GM23248 (cell line): ENCODE measurements around the gene ABHD4. TPM values are rescaled to one million over a fixed set of nuclear protein-coding genes. Genes with fewer than 3 reads are reported as not detected.

ENCODE experiments used
- DNase-seq: peaks from one replicate; pipeline ENCODE4 v3.0.0-alpha.2; 2015
- H2AFZ ChIP-seq: fragments of 200-600 bp; sonication (generic); 2 replicates; pipeline ENCODE4 v1.6.1; 2016; ENCODE audit warnings: antibody characterized with exemption
- H3F3A ChIP-seq: fragments of 200-600 bp; sonication (generic); 2 replicates; pipeline ENCODE4 v1.6.1; 2016; ENCODE audit warnings: mild to moderate bottlenecking, antibody characterized with exemption, mixed run types; ENCODE audit not compliant: insufficient read depth
- H3K27ac ChIP-seq: fragments of 200-600 bp; sonication (generic); 2 replicates; pipeline ENCODE4 v1.5.1; 2016; ENCODE audit warnings: mild to moderate bottlenecking
- H3K27me3 ChIP-seq: fragments of 200-600 bp; sonication (generic); replicated peaks from 2 replicates; pipeline ENCODE4 v1.6.1; 2016; ENCODE audit warnings: mild to moderate bottlenecking; ENCODE audit not compliant: insufficient read depth
- H3K36me3 ChIP-seq: fragments of 200-600 bp; sonication (generic); 2 replicates; pipeline ENCODE4 v1.6.1; 2016; ENCODE audit warnings: low read depth, mild to moderate bottlenecking
- H3K4me1 ChIP-seq: fragments of 200-600 bp; sonication (generic); 2 replicates; pipeline ENCODE4 v1.6.1; 2016; ENCODE audit warnings: mild to moderate bottlenecking; ENCODE audit not compliant: insufficient read depth
- H3K4me2 ChIP-seq: fragments of 200-600 bp; sonication (generic); one replicate; pipeline ENCODE4 v1.6.1; 2016; ENCODE audit warnings: mild to moderate bottlenecking; ENCODE audit not compliant: unreplicated experiment
- H3K4me3 ChIP-seq: fragments of 200-600 bp; sonication (generic); 2 replicates; pipeline ENCODE4 v1.5.1; 2016; ENCODE audit warnings: mild to moderate bottlenecking
- H3K79me2 ChIP-seq: fragments of 200-600 bp; sonication (generic); 2 replicates; pipeline ENCODE4 v1.6.1; 2016; ENCODE audit warnings: mild to moderate bottlenecking; ENCODE audit not compliant: insufficient read depth
- H3K9ac ChIP-seq: fragments of 200-600 bp; sonication (generic); 2 replicates; pipeline ENCODE4 v1.6.1; 2016; ENCODE audit warnings: mild to moderate bottlenecking
- H3K9me2 ChIP-seq: fragments of 200-600 bp; sonication (generic); 2 replicates; pipeline ENCODE4 v1.6.1; 2016; ENCODE audit warnings: mixed run types, mild to moderate bottlenecking, moderate library complexity; ENCODE audit not compliant: insufficient read depth
- H3K9me3 ChIP-seq: fragments of 200-600 bp; sonication (generic); one replicate; pipeline ENCODE4 v1.6.1; 2017; ENCODE audit warnings: low read depth
- H4K20me1 ChIP-seq: fragments of 200-600 bp; sonication (generic); 2 replicates; pipeline ENCODE4 v1.6.0; 2016; ENCODE audit not compliant: insufficient read depth
- EZH2 ChIP-seq: fragments of 200-600 bp; sonication (generic); IDR thresholded peaks from 2 replicates; pipeline ENCODE4 v1.6.1; 2018; ENCODE audit warnings: antibody characterized with exemption, mild to moderate bottlenecking; ENCODE audit not compliant: insufficient read depth, poor library complexity, severe bottlenecking
- EZH2phosphoT487 ChIP-seq: fragments of 200-600 bp; sonication (generic); IDR thresholded peaks from 2 replicates; pipeline ENCODE4 v1.6.1; 2018; ENCODE audit warnings: antibody characterized with exemption, moderate library complexity, mild to moderate bottlenecking, low read depth; ENCODE audit not compliant: insufficient read depth
- WGBS, 2 experiments: methylation state at CpG; one replicate each; pipeline ENCODE4 v1.1.6; 2015 to 2017; ENCODE audit warnings: low lambda C conversion rate in 2 of 2, low coverage in 1 of 2; ENCODE audit errors: missing lambda C conversion rate in 2 of 2; 5-methylcytosine and 5-hydroxymethylcytosine counted together
- in situ Hi-C: fragments of 300-500 bp; cut with MboI; formaldehyde crosslinking; loops from 2 replicates; pipeline ENCODE4 v1.15.0; 2020
- polyA plus RNA-seq: library from polyadenylated mRNA; unstranded; fragments of >200 nt; fragmentation: Nextera tagmentation; extraction: Ambion mirVana; gene quantifications from 2 replicates; pipeline ENCODE4 v1.2.1, GENCODE V29; 2016
- total RNA-seq: library from RNA; depleted of rRNA; stranded (reverse); fragments of >200 nt; shearing (Covaris generic); gene quantifications from 2 replicates; pipeline ENCODE4 v1.2.3, GENCODE V29; 2014

ABHD4 gene
- total and polyA plus RNA-seq, 2 experiments from 2014 or later: 16.8 to 26.5 TPM

DNA sequence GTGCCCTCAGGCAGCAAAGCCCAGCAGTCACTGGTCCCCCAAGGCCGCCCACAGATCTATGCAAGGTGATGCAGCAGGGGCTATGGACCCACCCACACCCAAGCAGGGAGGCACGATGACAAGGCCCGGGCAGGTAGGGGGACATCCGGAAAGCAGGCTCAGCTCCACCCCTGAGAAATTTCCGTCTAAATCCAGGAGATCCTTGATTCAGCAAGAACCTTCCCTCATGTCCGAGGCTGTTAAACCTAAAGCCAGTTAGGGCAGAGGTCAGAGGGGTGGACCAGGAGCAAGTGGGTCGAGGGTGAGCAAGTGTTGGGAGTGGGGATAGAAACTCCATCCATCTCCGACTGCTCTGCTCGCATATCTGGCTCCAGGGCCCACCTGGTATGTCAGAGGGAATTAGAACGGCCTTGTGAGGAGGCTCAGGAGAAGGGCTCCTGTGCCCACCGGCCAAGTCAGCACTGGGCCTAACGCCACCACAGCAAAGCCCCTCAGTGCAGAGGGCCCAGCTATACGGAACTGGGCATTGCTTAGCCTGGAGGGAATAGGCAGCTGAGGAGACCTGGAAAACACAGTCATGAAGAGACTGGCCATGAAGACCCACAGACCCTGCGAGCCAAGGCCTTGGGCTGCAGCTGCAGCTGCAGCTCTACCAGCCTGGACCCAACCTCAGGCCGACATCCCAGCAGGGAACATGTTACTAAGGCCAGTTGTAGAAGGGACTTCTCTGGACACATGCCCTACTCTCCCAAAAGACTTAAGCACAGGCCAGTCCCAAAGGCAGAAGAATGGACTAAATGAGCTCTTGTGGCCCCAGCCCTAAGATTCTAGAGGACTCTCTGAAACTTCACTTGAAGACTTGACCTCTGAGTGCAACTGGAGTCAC, 43.4 kb upstream of the ABHD4 start:
- DNase-seq: no peak
- in situ Hi-C loops: no loop called here

GRCh38 chr14:22555384-22556011, 42.6 kb upstream of the ABHD4 start:
- Histone ChIP-seq H3K9me2 (no peaks in the 10 kb centered on the region), H3K9ac (0 out of 2 replicates have a peak overlapping the region, but pooled peaks have one; percentile 28), H3K4me2 (no peak overlapping the region), H3K36me3 (no peaks in the 10 kb centered on the region), H3K27ac (no peak overlapping the region), H2AFZ (no peak overlapping the region), H3K9me3 (no peaks in the 10 kb centered on the region), H3K4me1 (peaks cover 12% of the 10 kb centered on the region), H3K4me3 (no peak overlapping the region), H3F3A (peaks cover 13% of the 10 kb centered on the region; the same call in 1 of the 2 replicates), H3K79me2 (no peaks in the 10 kb centered on the region), H4K20me1 (no peaks in the 10 kb centered on the region), H3K27me3 (no peaks in the 10 kb centered on the region)
- 85 to 88% methylated on average over 4 of the region's 4 CpGs for WGBS, 2 experiments
- in situ Hi-C loops: no loop called here
- TF ChIP-seq EZH2: no peak
- DNase-seq: peak; percentile 19

More for the DNA sequence above, 43.4 kb upstream of the ABHD4 start:
- no peaks in the 10 kb centered on the region for H3K9me3 ChIP-seq
- H2AFZ ChIP-seq: no peak overlapping the region
- WGBS, 2 experiments: 91% methylated on average over 15 of the region's 15 CpGs
- no peak overlapping the region for H3K4me3 ChIP-seq
- no peaks in the 10 kb centered on the region for H3K36me3 ChIP-seq
- H4K20me1 ChIP-seq: no peaks in the 10 kb centered on the region
- no peak for TF ChIP-seq EZH2
- TF ChIP-seq EZH2phosphoT487: no peak
- H3K9ac ChIP-seq: no peak overlapping the region
- H3K4me2 ChIP-seq: no peak overlapping the region
- H3K27me3 ChIP-seq: no peaks in the 10 kb centered on the region
- H3K27ac ChIP-seq: no peak overlapping the region
- peaks cover 10% of the 10 kb centered on the region; the same call in 1 of the 2 replicates for H3F3A ChIP-seq
- H3K79me2 ChIP-seq: no peaks in the 10 kb centered on the region
- H3K4me1 ChIP-seq: peaks cover 18% of the 10 kb centered on the region
- H3K9me2 ChIP-seq: no peaks in the 10 kb centered on the region

GRCh38 chr14:22556021-22556989, 41.8 kb upstream of the ABHD4 start:
- Histone ChIP-seq H3F3A (peaks cover 15% of the 10 kb centered on the region; the same call in 1 of the 2 replicates), H3K9me2 (no peaks in the 10 kb centered on the region), H3K27ac (no peak overlapping the region), H3K9ac (peak overlapping the region; percentile 67), H3K9me3 (no peaks in the 10 kb centered on the region), H3K36me3 (no peaks in the 10 kb centered on the region), H3K4me3 (peak overlapping the region; percentile 67; the same call in 1 of the 2 replicates), H3K4me2 (peak overlapping the region; percentile 94), H4K20me1 (no peaks in the 10 kb centered on the region), H3K79me2 (no peaks in the 10 kb centered on the region), H3K4me1 (peaks cover 12% of the 10 kb centered on the region), H2AFZ (peak overlapping the region; percentile 90), H3K27me3 (no peaks in the 10 kb centered on the region)
- 58 to 64% methylated on average over 25 to 27 of the region's 28 CpGs for WGBS, 2 experiments
- peak; percentile 61 for DNase-seq
- TF ChIP-seq EZH2phosphoT487 (no peak), EZH2 (no peak)
- in situ Hi-C loops: no loop called here
